Neural cell (in vitro differentiated cells): ENCODE measurements around the gene FOXF2. TPM values are rescaled to one million over a fixed set of nuclear protein-coding genes. Genes with fewer than 3 reads are reported as not detected.

Experiments
- H2AFZ ChIP-seq: fragments of 200-600, 300-800 bp; sonication (generic), shearing (Covaris generic); 2 replicates; pipeline ENCODE4 v1.6.0; 2014; ENCODE audit warnings: low read depth, mild to moderate bottlenecking, antibody characterized with exemption, low read length, moderate library complexity
- H3F3A ChIP-seq: fragments of 200-600 bp; shearing (Covaris generic); 2 replicates; pipeline ENCODE4 v1.6.1; 2016; ENCODE audit warnings: mild to moderate bottlenecking, moderate library complexity, mixed read lengths, antibody characterized with exemption, low read length; ENCODE audit not compliant: insufficient read depth, poor library complexity, severe bottlenecking
- H3K27ac ChIP-seq: fragments of 200-600, 300-800 bp; sonication (generic), shearing (Covaris generic); 2 replicates; pipeline ENCODE4 v1.5.1; 2014; ENCODE audit warnings: mild to moderate bottlenecking, low read length, moderate library complexity
- H3K27me3 ChIP-seq: fragments of 300-800, 200-600 bp; sonication (generic), shearing (Covaris generic); 2 replicates; pipeline ENCODE4 v1.6.0; 2014; ENCODE audit warnings: mild to moderate bottlenecking, low read depth, low read length, moderate library complexity; ENCODE audit not compliant: insufficient read depth
- H3K36me3 ChIP-seq: fragments of 300-800, 200-600 bp; sonication (generic), shearing (Covaris generic); 2 replicates; pipeline ENCODE4 v1.5.1; 2014; ENCODE audit warnings: mild to moderate bottlenecking, antibody characterized with exemption, low read length, moderate library complexity; ENCODE audit not compliant: insufficient read depth
- H3K4me2 ChIP-seq: fragments of 300-800, 200-600 bp; sonication (generic), shearing (Covaris generic); 2 replicates; pipeline ENCODE4 v1.6.0; 2014; ENCODE audit warnings: mild to moderate bottlenecking, low read length
- H3K4me3 ChIP-seq: fragments of 300-800, 200-600 bp; sonication (generic), shearing (Covaris generic); 2 replicates; pipeline ENCODE4 v1.5.1; 2014; ENCODE audit warnings: mild to moderate bottlenecking, low read length, moderate library complexity
- H3K79me2 ChIP-seq: fragments of 200-600 bp; shearing (Covaris generic); replicated peaks from 2 replicates; pipeline ENCODE4 v1.6.0; 2014; ENCODE audit warnings: mild to moderate bottlenecking, low read length, moderate library complexity; ENCODE audit not compliant: insufficient read depth
- H3K9ac ChIP-seq: fragments of 300-800, 200-600 bp; sonication (generic), shearing (Covaris generic); 2 replicates; pipeline ENCODE4 v1.6.1; 2016; ENCODE audit warnings: mild to moderate bottlenecking, low read length, mixed read lengths
- H3K9me2 ChIP-seq: fragments of 200-600 bp; shearing (Covaris generic); 2 replicates; pipeline ENCODE4 v1.6.1; 2016; ENCODE audit warnings: mild to moderate bottlenecking, low read length, mixed read lengths; ENCODE audit not compliant: insufficient read depth
- H3K9me3 ChIP-seq: fragments of 200-600, 300-800 bp; sonication (generic), shearing (Covaris generic); 2 replicates; pipeline ENCODE4 v1.6.1; 2016; ENCODE audit warnings: mild to moderate bottlenecking, mixed run types, low read length, moderate library complexity, mixed read lengths
- H4K20me1 ChIP-seq: fragments of 200-600 bp; shearing (Covaris generic); 2 replicates; pipeline ENCODE4 v1.6.1; 2016; ENCODE audit warnings: mild to moderate bottlenecking, mixed run types; ENCODE audit not compliant: insufficient read depth
- EP300 ChIP-seq: fragments of 450-650 bp; conservative IDR thresholded peaks from 2 replicates; pipeline ENCODE4 v1.6.1; 2014; ENCODE audit warnings: antibody characterized with exemption, mild to moderate bottlenecking, moderate library complexity; ENCODE audit not compliant: poor library complexity, severe bottlenecking
- EZH2 ChIP-seq: fragments of 200-600, 300-800 bp; shearing (Covaris generic), sonication (generic); IDR thresholded peaks from 2 replicates; pipeline ENCODE4 v1.6.1; 2014; ENCODE audit warnings: antibody characterized with exemption, low read length, borderline replicate concordance, mild to moderate bottlenecking; ENCODE audit not compliant: insufficient read depth, poor library complexity, severe bottlenecking
- MXI1 ChIP-seq: fragments of 450-650 bp; conservative IDR thresholded peaks from 2 replicates; pipeline ENCODE4 v1.6.1; 2014; ENCODE audit warnings: antibody characterized with exemption, mild to moderate bottlenecking; ENCODE audit not compliant: poor library complexity, severe bottlenecking
- POLR2AphosphoS5 ChIP-seq: IDR thresholded peaks from 2 replicates; pipeline ENCODE4 v1.6.1; 2012
- RAD21 ChIP-seq: fragments of 450-650 bp; conservative IDR thresholded peaks from 2 replicates; pipeline ENCODE4 v1.6.1; 2014; ENCODE audit warnings: antibody characterized with exemption, mild to moderate bottlenecking, moderate library complexity
- SMC3 ChIP-seq: fragments of 450-650 bp; conservative IDR thresholded peaks from 2 replicates; pipeline ENCODE4 v1.6.1; 2014; ENCODE audit warnings: antibody characterized with exemption, mild to moderate bottlenecking, moderate library complexity; ENCODE audit not compliant: poor library complexity
- TAF1 ChIP-seq: IDR thresholded peaks from 2 replicates; pipeline ENCODE4 v1.6.1; 2012; ENCODE audit warnings: low read depth
- polyA plus RNA-seq: library from polyadenylated mRNA; depleted of rRNA; stranded (reverse); fragments of >200 nt; gene quantifications from 2 replicates; pipeline ENCODE4 v1.2.3, GENCODE V29; 2014
- TF ChIP-seq, protein P1 (sequence below): IDR thresholded peaks from 2 replicates; pipeline ENCODE4 v1.6.1; 2012; ENCODE audit warnings: borderline replicate concordance
- TF ChIP-seq, protein P2 (sequence below): fragments of 450-650 bp; IDR thresholded peaks from 2 replicates; pipeline ENCODE4 v1.5.1; 2014; ENCODE audit warnings: antibody characterized with exemption, mild to moderate bottlenecking, moderate library complexity; ENCODE audit not compliant: poor library complexity, severe bottlenecking

Gene FOXF2
- polyA plus RNA-seq, 1 donor from 2014 or later: not detected

DNA sequence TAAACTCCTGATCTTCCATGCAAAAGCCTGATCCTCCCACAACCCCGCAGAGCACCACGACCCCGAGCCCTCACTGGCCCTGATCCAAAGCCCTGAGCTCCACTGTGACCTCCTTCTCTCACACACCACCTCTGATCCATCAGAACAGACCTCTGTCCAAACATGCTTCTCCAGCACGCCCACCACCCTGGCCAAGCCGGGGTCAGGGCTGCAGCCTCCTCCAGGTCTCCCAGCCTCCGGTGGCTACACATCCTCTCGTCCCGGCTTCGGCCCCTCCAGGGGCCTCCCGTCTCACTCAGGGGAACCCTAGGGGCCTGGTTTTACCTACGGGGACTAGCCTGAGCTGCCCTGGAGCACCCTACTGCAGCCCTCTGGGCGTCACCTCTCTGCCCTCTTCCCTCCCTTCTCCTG is 49.1 kb downstream of the FOXF2 start:
- no peak overlapping the region for H3K4me3 ChIP-seq
- H3K27me3 ChIP-seq: no peaks in the 10 kb centered on the region
- H3K9ac ChIP-seq: no peak overlapping the region
- TF ChIP-seq, protein P1, sequence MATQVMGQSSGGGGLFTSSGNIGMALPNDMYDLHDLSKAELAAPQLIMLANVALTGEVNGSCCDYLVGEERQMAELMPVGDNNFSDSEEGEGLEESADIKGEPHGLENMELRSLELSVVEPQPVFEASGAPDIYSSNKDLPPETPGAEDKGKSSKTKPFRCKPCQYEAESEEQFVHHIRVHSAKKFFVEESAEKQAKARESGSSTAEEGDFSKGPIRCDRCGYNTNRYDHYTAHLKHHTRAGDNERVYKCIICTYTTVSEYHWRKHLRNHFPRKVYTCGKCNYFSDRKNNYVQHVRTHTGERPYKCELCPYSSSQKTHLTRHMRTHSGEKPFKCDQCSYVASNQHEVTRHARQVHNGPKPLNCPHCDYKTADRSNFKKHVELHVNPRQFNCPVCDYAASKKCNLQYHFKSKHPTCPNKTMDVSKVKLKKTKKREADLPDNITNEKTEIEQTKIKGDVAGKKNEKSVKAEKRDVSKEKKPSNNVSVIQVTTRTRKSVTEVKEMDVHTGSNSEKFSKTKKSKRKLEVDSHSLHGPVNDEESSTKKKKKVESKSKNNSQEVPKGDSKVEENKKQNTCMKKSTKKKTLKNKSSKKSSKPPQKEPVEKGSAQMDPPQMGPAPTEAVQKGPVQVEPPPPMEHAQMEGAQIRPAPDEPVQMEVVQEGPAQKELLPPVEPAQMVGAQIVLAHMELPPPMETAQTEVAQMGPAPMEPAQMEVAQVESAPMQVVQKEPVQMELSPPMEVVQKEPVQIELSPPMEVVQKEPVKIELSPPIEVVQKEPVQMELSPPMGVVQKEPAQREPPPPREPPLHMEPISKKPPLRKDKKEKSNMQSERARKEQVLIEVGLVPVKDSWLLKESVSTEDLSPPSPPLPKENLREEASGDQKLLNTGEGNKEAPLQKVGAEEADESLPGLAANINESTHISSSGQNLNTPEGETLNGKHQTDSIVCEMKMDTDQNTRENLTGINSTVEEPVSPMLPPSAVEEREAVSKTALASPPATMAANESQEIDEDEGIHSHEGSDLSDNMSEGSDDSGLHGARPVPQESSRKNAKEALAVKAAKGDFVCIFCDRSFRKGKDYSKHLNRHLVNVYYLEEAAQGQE: no peak
- TF ChIP-seq RAD21 (no peak), EP300 (no peak), MXI1 (no peak), TAF1 (no peak), EZH2 (no peak), SMC3 (no peak), POLR2AphosphoS5 (no peak)
- TF ChIP-seq, protein P2, sequence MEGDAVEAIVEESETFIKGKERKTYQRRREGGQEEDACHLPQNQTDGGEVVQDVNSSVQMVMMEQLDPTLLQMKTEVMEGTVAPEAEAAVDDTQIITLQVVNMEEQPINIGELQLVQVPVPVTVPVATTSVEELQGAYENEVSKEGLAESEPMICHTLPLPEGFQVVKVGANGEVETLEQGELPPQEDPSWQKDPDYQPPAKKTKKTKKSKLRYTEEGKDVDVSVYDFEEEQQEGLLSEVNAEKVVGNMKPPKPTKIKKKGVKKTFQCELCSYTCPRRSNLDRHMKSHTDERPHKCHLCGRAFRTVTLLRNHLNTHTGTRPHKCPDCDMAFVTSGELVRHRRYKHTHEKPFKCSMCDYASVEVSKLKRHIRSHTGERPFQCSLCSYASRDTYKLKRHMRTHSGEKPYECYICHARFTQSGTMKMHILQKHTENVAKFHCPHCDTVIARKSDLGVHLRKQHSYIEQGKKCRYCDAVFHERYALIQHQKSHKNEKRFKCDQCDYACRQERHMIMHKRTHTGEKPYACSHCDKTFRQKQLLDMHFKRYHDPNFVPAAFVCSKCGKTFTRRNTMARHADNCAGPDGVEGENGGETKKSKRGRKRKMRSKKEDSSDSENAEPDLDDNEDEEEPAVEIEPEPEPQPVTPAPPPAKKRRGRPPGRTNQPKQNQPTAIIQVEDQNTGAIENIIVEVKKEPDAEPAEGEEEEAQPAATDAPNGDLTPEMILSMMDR: no peak
- no peak overlapping the region for H2AFZ ChIP-seq
- H3K4me2 ChIP-seq: no peak overlapping the region
- no peaks in the 10 kb centered on the region for H4K20me1 ChIP-seq
- H3K79me2 ChIP-seq: no peaks in the 10 kb centered on the region
- H3K36me3 ChIP-seq: no peaks in the 10 kb centered on the region
- H3F3A ChIP-seq: no peaks in the 10 kb centered on the region
- H3K27ac ChIP-seq: no peak overlapping the region
- H3K9me2 ChIP-seq: no peaks in the 10 kb centered on the region
- no peaks in the 10 kb centered on the region for H3K9me3 ChIP-seq

DNA sequence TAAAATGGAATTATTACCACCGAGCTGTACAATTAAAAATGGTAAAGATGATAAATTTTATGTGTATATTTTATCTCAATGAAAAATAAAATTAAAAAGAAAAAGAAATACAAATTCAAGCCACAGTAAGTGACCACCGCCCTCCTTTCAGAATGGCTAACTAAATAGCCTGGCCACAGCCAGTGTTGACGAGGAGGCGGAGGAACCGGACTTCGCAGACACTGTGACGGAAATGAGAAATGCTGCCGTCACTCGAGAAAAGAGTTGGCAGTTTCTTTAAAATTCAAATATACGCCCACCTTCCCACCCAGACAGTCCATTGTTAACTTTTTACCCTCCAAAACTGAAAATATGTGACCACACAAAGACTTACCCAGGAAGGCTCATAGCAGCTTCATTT is 50.0 kb downstream of the FOXF2 start:
- no peak overlapping the region for H3K9ac ChIP-seq
- no peaks in the 10 kb centered on the region for H3K36me3 ChIP-seq
- H3K4me3 ChIP-seq: no peak overlapping the region
- H3K79me2 ChIP-seq: no peaks in the 10 kb centered on the region
- H3F3A ChIP-seq: no peaks in the 10 kb centered on the region
- H2AFZ ChIP-seq: no peak overlapping the region
- H3K27me3 ChIP-seq: no peaks in the 10 kb centered on the region
- no peak overlapping the region for H3K4me2 ChIP-seq
- TF ChIP-seq, protein P2: no peak
- TF ChIP-seq RAD21 (no peak), MXI1 (no peak), EP300 (no peak), TAF1 (no peak)
- TF ChIP-seq, protein P1: no peak
- no peaks in the 10 kb centered on the region for H3K9me2 ChIP-seq
- no peak overlapping the region for H3K27ac ChIP-seq
- no peaks in the 10 kb centered on the region for H3K9me3 ChIP-seq
- H4K20me1 ChIP-seq: no peaks in the 10 kb centered on the region
